H9 (cell line): Measurements from ENCODE around the gene ZFP69. TPM values are rescaled to one million over a fixed set of nuclear protein-coding genes. Genes with fewer than 3 reads are reported as not detected.

Experiments
- DNase-seq: peaks from one replicate; pipeline ENCODE4 v3.0.0-alpha.2; 2017
- H2AFZ ChIP-seq: one replicate; pipeline ENCODE4 v1.6.1; 2013; ENCODE audit warnings: mild to moderate bottlenecking, low read length, control low read depth, moderate library complexity
- H2AK5ac ChIP-seq: 2 replicates; pipeline ENCODE4 v1.6.1; 2013; ENCODE audit warnings: low read length, control low read depth, mixed read lengths; ENCODE audit not compliant: insufficient read length
- H2BK120ac ChIP-seq: one replicate; pipeline ENCODE4 v1.6.1; 2013; ENCODE audit warnings: low read depth, mild to moderate bottlenecking, low read length, control low read depth, inconsistent platforms; ENCODE audit not compliant: poor library complexity, severe bottlenecking
- H2BK12ac ChIP-seq: 2 replicates; pipeline ENCODE4 v1.6.1; 2013; ENCODE audit warnings: low read length, control low read depth, mixed read lengths, low read depth; ENCODE audit not compliant: insufficient read length
- H2BK15ac ChIP-seq: 2 replicates; pipeline ENCODE4 v1.6.1; 2013; ENCODE audit warnings: low read depth, low read length, control low read depth
- H2BK20ac ChIP-seq: one replicate; pipeline ENCODE4 v1.6.1; 2013; ENCODE audit warnings: low read depth, mild to moderate bottlenecking, low read length, control low read depth, inconsistent platforms; ENCODE audit not compliant: poor library complexity, severe bottlenecking
- H2BK5ac ChIP-seq: 2 replicates; pipeline ENCODE4 v1.6.1; 2013; ENCODE audit warnings: low read length, control low read depth, mixed read lengths; ENCODE audit not compliant: insufficient read length
- H3K14ac ChIP-seq: 2 replicates; pipeline ENCODE4 v1.6.1; 2013; ENCODE audit warnings: low read length, control low read depth; ENCODE audit not compliant: insufficient read depth
- H3K18ac ChIP-seq: 2 replicates; pipeline ENCODE4 v1.6.1; 2013; ENCODE audit warnings: low read depth, mild to moderate bottlenecking, mixed read lengths, low read length, control low read depth; ENCODE audit not compliant: insufficient read length
- H3K23ac ChIP-seq: 2 replicates; pipeline ENCODE4 v1.6.1; 2013; ENCODE audit warnings: low read length, control low read depth, mixed read lengths, low read depth; ENCODE audit not compliant: insufficient read length
- H3K23me2 ChIP-seq: 2 replicates; pipeline ENCODE4 v1.6.1; 2013; ENCODE audit warnings: low read depth, mild to moderate bottlenecking, mixed read lengths, low read length, control low read depth; ENCODE audit not compliant: insufficient read length, poor library complexity, severe bottlenecking
- H3K27ac ChIP-seq: 2 replicates; pipeline ENCODE4 v1.5.1; 2013; ENCODE audit warnings: low read length, control low read depth, mixed read lengths, low read depth; ENCODE audit not compliant: insufficient read length
- H3K27me3 ChIP-seq: 2 replicates; pipeline ENCODE4 v1.6.1; 2013; ENCODE audit warnings: low read length, control low read depth, inconsistent platforms; ENCODE audit not compliant: insufficient read depth
- H3K4ac ChIP-seq: 2 replicates; pipeline ENCODE4 v1.6.1; 2013; ENCODE audit warnings: low read depth, mild to moderate bottlenecking, control low read depth, inconsistent platforms, low read length, moderate library complexity
- H3K4me1 ChIP-seq: 2 replicates; pipeline ENCODE4 v1.6.1; 2013; ENCODE audit warnings: low read length, control low read depth, inconsistent platforms; ENCODE audit not compliant: insufficient read depth
- H3K4me2 ChIP-seq: 2 replicates; pipeline ENCODE4 v1.6.1; 2013; ENCODE audit warnings: low read length, control low read depth, mixed read lengths; ENCODE audit not compliant: insufficient read length, insufficient read depth
- H3K56ac ChIP-seq: 2 replicates; pipeline ENCODE4 v1.6.1; 2013; ENCODE audit warnings: low read depth, mild to moderate bottlenecking, mixed read lengths, low read length, control low read depth; ENCODE audit not compliant: insufficient read length
- H3K79me1 ChIP-seq: 2 replicates; pipeline ENCODE4 v1.6.1; 2013; ENCODE audit warnings: low read depth, mild to moderate bottlenecking, moderate library complexity, low read length, control low read depth, inconsistent platforms; ENCODE audit not compliant: insufficient read depth, poor library complexity, severe bottlenecking
- H3K79me2 ChIP-seq: 2 replicates; pipeline ENCODE4 v1.6.1; 2013; ENCODE audit warnings: low read length, control low read depth, inconsistent platforms; ENCODE audit not compliant: insufficient read depth
- H3K9ac ChIP-seq: 2 replicates; pipeline ENCODE4 v1.6.1; 2013; ENCODE audit warnings: low read length, control low read depth, mixed read lengths; ENCODE audit not compliant: insufficient read length; ENCODE audit errors: extremely low read depth
- H3K9me3 ChIP-seq: one replicate; pipeline ENCODE4 v1.6.1; 2013; ENCODE audit warnings: low read depth, low read length, inconsistent platforms; ENCODE audit not compliant: control insufficient read depth
- H3T11ph ChIP-seq: one replicate; pipeline ENCODE4 v1.6.1; 2013; ENCODE audit warnings: mild to moderate bottlenecking, low read length, control low read depth, inconsistent platforms
- H4K20me1 ChIP-seq: one replicate; pipeline ENCODE4 v1.6.1; 2013; ENCODE audit not compliant: control insufficient read depth, insufficient read length, insufficient read depth
- H4K5ac ChIP-seq: 2 replicates; pipeline ENCODE4 v1.6.1; 2013; ENCODE audit warnings: low read depth, mild to moderate bottlenecking, mixed read lengths, low read length, control low read depth; ENCODE audit not compliant: insufficient read length
- H4K8ac ChIP-seq: replicated peaks from 2 replicates; pipeline ENCODE4 v1.6.1; 2013; ENCODE audit warnings: low read length, control low read depth, mixed read lengths, low read depth; ENCODE audit not compliant: insufficient read length
- H4K91ac ChIP-seq: 2 replicates; pipeline ENCODE4 v1.6.1; 2013; ENCODE audit warnings: low read depth, mild to moderate bottlenecking, moderate library complexity, mixed read lengths, low read length, control low read depth; ENCODE audit not compliant: insufficient read length
- H3K27ac Mint-ChIP-seq, 3 experiments: 2 replicates in 2 of 3; 3 replicates in 1 of 3; pipeline ENCODE4 v1.8.0; 2020 to 2021; ENCODE audit warnings: mixed read lengths in 3 of 3, mild to moderate bottlenecking in 1 of 3, moderate library complexity in 1 of 3
- H3K27me3 Mint-ChIP-seq: 2 replicates; pipeline ENCODE4 v1.8.0; 2021; ENCODE audit warnings: low read depth, mild to moderate bottlenecking, moderate library complexity, mixed read lengths
- H3K36me3 Mint-ChIP-seq, 3 experiments: 2 replicates in 2 of 3; 3 replicates in 1 of 3; pipeline ENCODE4 v1.8.0; 2020 to 2021; ENCODE audit warnings: low read depth in 3 of 3, mixed read lengths in 3 of 3; ENCODE audit not compliant: insufficient read depth in 1 of 3
- H3K4me1 Mint-ChIP-seq, 2 experiments: 2 replicates each; pipeline ENCODE4 v1.8.0; 2020; ENCODE audit warnings: mixed read lengths in 2 of 2
- H3K4me3 Mint-ChIP-seq, 2 experiments: 2 replicates in 1 of 2; 3 replicates in 1 of 2; pipeline ENCODE4 v1.8.0; 2020 to 2021; ENCODE audit warnings: mild to moderate bottlenecking in 2 of 2, mixed read lengths in 2 of 2, moderate library complexity in 1 of 2
- H3K9me3 Mint-ChIP-seq, 2 experiments: 2 replicates in 1 of 2; 3 replicates in 1 of 2; pipeline ENCODE4 v1.8.0; 2020; ENCODE audit warnings: mild to moderate bottlenecking in 2 of 2, mixed read lengths in 2 of 2, moderate library complexity in 1 of 2
- CTCF ChIP-seq: fragments of 200-600 bp; sonication (generic); conservative IDR thresholded peaks from 3 replicates; pipeline ENCODE4 v1.8.0; 2021; ENCODE audit warnings: antibody characterized with exemption, mild to moderate bottlenecking
- WGBS: extraction: QIAGEN DNeasy Blood & Tissue Kit; methylation state at CpG from one replicate; pipeline ENCODE4 v1.1.7; 2013; ENCODE audit warnings: missing lambda C conversion rate, low lambda C conversion rate, mixed read lengths; ENCODE audit not compliant: insufficient read length; ENCODE audit errors: extremely low coverage; 5-methylcytosine and 5-hydroxymethylcytosine counted together
- total RNA-seq: library from RNA; stranded (reverse); gene quantifications from 2 replicates; pipeline ENCODE4 v1.2.1, GENCODE V29; 2021

Gene ZFP69
- total RNA-seq, 1 experiment from 2014 or later, result 6.8 TPM

GRCh38 chr1:40449684-40450494 lies 27.2 kb upstream of the ZFP69 start, which contains the start of gene ZFP69B:
Gene ZFP69B, plus strand, starts transcription at chr1:40450476. Its CDS starts 486 bp downstream, at chr1:40450962.
- no CpG with 5 or more reads among the region's 64 CpGs for WGBS
- Histone ChIP-seq H3K23ac (no peak within 1 kb of the TSS), H2BK5ac (no peak within 1 kb of the TSS), H3K27ac (peak within 1 kb of the TSS; percentile 48), H2BK15ac (no peak within 1 kb of the TSS), H3K23me2 (peaks cover 15% of the 10 kb centered on the region), H2AK5ac (no peak within 1 kb of the TSS), H4K8ac (no peak within 1 kb of the TSS), H3K18ac (peak within 1 kb of the TSS; percentile 74), H4K20me1 (no peaks in the 10 kb centered on the region), H3K9ac (peak within 1 kb of the TSS; percentile 82), H2AFZ (peak within 1 kb of the TSS; percentile 41), H3K79me1 (no peaks in the 10 kb centered on the region), H3K4me1 (no peaks in the 10 kb centered on the region; the same call in 1 of the 2 replicates), H3K4me2 (peak within 1 kb of the TSS; percentile 90), H4K91ac (no peak within 1 kb of the TSS), H3K14ac (peak within 1 kb of the TSS; percentile 92), H3K27me3 (no peaks in the 10 kb centered on the region), H3T11ph (no peak within 1 kb of the TSS), H3K56ac (no peak within 1 kb of the TSS), H2BK120ac (no peak within 1 kb of the TSS), H4K5ac (no peak within 1 kb of the TSS), H2BK20ac (no peak within 1 kb of the TSS), H3K4ac (no peak within 1 kb of the TSS; the same call in 1 of the 2 replicates), H3K9me3 (no peaks in the 10 kb centered on the region), H2BK12ac (no peak within 1 kb of the TSS), H3K79me2 (no peaks in the 10 kb centered on the region; the same call in 1 of the 2 replicates)
- Mint-ChIP-seq H3K9me3 (peaks cover 32 to 36% of the 10 kb centered on the region in 2 experiments), H3K27ac (peak within 1 kb of the TSS; percentile 36 to 97 (median 96); a peak in 5 of 7 replicates), H3K4me3 (peak within 1 kb of the TSS; percentile 82 to 88), H3K27me3 (no peaks in the 10 kb centered on the region), H3K36me3 (peaks cover 25 to 46% (median 37%) of the 10 kb centered on the region in 3 experiments), H3K4me1 (peaks cover 20% of the 10 kb centered on the region in 2 experiments)
- peak; percentile 95 for DNase-seq
- no peak for TF ChIP-seq CTCF
